ENCODE measurements around the gene PSD.
A peak's percentile ranks its signal among the peaks of the same experiment; 100 is the strongest.

Gene PSD

DNA sequence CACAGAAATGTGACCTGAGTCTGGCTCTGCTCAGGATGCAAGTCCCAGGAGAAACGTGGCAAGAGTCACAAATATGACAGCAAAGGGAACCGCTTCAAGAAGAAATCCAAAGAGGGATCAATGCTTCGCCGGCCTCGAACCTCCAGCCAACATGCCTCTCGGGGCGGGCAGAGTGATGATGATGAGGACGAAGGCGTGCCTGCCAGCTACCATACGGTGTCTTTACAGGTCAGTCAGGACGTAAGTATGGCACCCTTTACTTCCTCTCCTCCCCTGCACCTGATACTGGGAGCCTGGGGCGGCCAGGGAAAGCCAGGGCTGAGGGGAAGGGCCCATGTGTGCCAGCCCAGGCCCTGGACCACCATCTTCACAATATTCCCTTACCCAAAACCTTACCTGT lies 41.7 kb downstream of the PSD start (continued):
- TF ChIP-seq, protein P1, sequence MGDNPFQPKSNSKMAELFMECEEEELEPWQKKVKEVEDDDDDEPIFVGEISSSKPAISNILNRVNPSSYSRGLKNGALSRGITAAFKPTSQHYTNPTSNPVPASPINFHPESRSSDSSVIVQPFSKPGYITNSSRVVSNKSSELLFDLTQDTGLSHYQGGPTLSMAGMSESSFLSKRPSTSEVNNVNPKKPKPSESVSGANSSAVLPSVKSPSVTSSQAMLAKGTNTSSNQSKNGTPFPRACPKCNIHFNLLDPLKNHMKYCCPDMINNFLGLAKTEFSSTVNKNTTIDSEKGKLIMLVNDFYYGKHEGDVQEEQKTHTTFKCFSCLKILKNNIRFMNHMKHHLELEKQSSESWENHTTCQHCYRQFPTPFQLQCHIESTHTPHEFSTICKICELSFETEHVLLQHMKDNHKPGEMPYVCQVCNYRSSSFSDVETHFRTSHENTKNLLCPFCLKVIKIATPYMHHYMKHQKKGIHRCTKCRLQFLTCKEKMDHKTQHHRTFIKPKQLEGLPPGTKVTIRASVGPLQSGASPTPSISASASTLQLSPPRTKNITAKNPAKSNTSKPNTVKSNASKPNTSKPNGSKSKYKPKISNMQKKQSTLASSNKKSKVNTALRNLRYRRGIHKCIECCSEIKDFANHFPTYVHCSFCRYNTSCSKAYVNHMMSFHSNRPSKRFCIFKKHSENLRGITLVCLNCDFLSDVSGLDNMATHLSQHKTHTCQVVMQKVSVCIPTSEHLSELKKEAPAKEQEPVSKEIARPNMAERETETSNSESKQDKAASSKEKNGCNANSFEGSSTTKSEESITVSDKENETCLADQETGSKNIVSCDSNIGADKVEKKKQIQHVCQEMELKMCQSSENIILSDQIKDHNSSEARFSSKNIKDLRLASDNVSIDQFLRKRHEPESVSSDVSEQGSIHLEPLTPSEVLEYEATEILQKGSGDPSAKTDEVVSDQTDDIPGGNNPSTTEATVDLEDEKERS (tag by site-specific recombination; IDR thresholded peaks at IDR 0.05): no peak
- no peak for TF ChIP-seq ZSCAN18 (tag by site-specific recombination; IDR thresholded peaks at IDR 0.05)
- TF ChIP-seq ZNF121 (tag by site-specific recombination; IDR thresholded peaks at IDR 0.05): no peak
- TF ChIP-seq ZNF112 (tag by site-specific recombination; IDR thresholded peaks at IDR 0.05): no peak

DNA sequence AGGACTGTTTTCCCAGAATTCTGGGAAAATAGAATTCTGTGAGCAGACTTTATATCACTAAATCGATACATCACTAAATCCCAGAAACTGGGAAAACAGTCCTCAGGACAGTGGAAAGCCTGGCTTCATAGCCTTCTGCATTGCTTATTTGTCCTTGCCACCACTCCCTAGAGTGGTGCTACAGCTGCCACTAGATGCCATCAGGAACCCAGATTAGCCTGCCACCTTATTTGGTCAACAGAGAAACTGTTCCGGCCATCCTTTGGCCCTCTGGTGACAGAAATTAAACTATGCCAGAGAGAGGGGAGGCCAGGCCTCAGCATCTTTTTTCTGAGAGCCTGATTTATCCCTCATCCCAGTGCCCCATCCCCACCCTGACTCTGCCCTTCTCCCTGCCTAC lies 42.7 kb downstream of the PSD start:
- Histone ChIP-seq H3K9me3 (ENCODE audit: control insufficient read depth, insufficient read depth, low read depth, low read length) (no peaks in the 10 kb centered on the region), H3K4me3 (ENCODE audit: low read depth, low read length) (no peak overlapping the region), H3K4me1 (ENCODE audit: control insufficient read depth, insufficient read depth, low read length) (no peaks in the 10 kb centered on the region), H3K36me3 (ENCODE audit: control insufficient read depth in 2 of 2, insufficient read depth in 1 of 2, low read length in 2 of 2) (peaks cover 21 to 86% of the 10 kb centered on the region in 2 experiments), H3K27ac (ENCODE audit: extremely low read depth, low read depth, low read length) (no peak overlapping the region)
- no peak for TF ChIP-seq ZBTB20 (tag by site-specific recombination; IDR thresholded peaks at IDR 0.05)
- no peak for TF ChIP-seq BCL11B (tag by site-specific recombination; IDR thresholded peaks at IDR 0.05; ENCODE audit: low read depth)
- TF ChIP-seq AEBP2 (tag by site-specific recombination; IDR thresholded peaks at IDR 0.05; ENCODE audit: borderline replicate concordance): no peak
- TF ChIP-seq ZNF175 (tag by site-specific recombination; IDR thresholded peaks at IDR 0.05): no peak
- TF ChIP-seq ZNF266 (tag by site-specific recombination; IDR thresholded peaks at IDR 0.05; ENCODE audit: low read depth): no peak
- no peak for TF ChIP-seq ZNF658 (tag by site-specific recombination; IDR thresholded peaks at IDR 0.05)
- TF ChIP-seq ZNF416 (tag by site-specific recombination; IDR thresholded peaks at IDR 0.05): no peak
- TF ChIP-seq ZNF292 (tag by site-specific recombination; IDR thresholded peaks at IDR 0.05; ENCODE audit: borderline replicate concordance, low read depth): no peak
- CTCF ChIA-PET: interaction anchor here (0.7 to 1.9 kb wide), 4 partner anchors 18 to 146 kb away, joined by 3 to 10 read pairs (median 6); no protein-coding TSS in a partner anchor
- POLR2A ChIA-PET: no interaction called here

DNA sequence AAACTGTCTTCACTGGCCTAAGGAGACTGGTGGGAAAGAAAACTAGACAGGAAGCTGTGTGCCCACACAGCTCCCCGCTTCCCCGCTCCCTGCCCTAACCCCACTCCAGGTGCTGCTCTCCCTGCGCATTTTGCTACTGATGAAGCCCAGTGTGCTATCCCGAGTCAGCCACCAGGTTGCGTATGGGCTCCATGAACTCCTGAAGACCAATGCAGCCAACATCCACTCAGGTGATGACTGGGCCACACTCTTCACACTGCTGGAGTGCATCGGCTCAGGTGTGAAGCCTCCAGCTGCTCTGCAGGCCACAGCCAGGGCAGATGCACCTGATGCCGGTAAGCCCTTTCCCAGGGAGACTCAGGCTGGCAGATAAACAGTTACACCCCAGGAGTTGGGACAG lies 43.3 kb downstream of the PSD start:
- Histone ChIP-seq H3K4me1 (ENCODE audit: control insufficient read depth, insufficient read depth, low read length) (no peaks in the 10 kb centered on the region), H3K9me3 (ENCODE audit: control insufficient read depth, insufficient read depth, low read depth, low read length) (no peaks in the 10 kb centered on the region), H3K4me3 (ENCODE audit: low read depth, low read length) (no peak overlapping the region), H3K36me3 (ENCODE audit: control insufficient read depth in 2 of 2, insufficient read depth in 1 of 2, low read length in 2 of 2) (peaks cover 24 to 86% of the 10 kb centered on the region in 2 experiments), H3K27ac (ENCODE audit: extremely low read depth, low read depth, low read length) (no peak overlapping the region)
- ChIA-PET CTCF (interaction anchor here (0.5 to 1.9 kb wide), 5 partner anchors 11 to 222 kb away, joined by 3 to 10 read pairs (median 5); no protein-coding TSS in a partner anchor), POLR2A (interaction anchor here (1.1 kb wide), 1 partner anchor 57 kb away, joined by 7 read pairs; no protein-coding TSS in a partner anchor)
- 0 out of 2 replicates have a peak, but pooled peaks have one; percentile 21 for TF ChIP-seq CTCF (tag by site-specific recombination; IDR thresholded peaks at IDR 0.05)
- no peak for TF ChIP-seq ZNF24 (tag by site-specific recombination; IDR thresholded peaks at IDR 0.05)
- no peak for TF ChIP-seq ZNF621 (tag by site-specific recombination; IDR thresholded peaks at IDR 0.05)
- no peak for TF ChIP-seq IKZF3 (tag by site-specific recombination; IDR thresholded peaks at IDR 0.05)
- TF ChIP-seq ZSCAN18 (tag by site-specific recombination; IDR thresholded peaks at IDR 0.05): no peak
- TF ChIP-seq, protein P2, sequence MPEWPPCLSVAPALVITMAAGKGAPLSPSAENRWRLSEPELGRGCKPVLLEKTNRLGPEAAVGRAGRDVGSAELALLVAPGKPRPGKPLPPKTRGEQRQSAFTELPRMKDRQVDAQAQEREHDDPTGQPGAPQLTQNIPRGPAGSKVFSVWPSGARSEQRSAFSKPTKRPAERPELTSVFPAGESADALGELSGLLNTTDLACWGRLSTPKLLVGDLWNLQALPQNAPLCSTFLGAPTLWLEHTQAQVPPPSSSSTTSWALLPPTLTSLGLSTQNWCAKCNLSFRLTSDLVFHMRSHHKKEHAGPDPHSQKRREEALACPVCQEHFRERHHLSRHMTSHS (tag by site-specific recombination; IDR thresholded peaks at IDR 0.05): no peak
- no peak for TF ChIP-seq ZBTB48 (tag by site-specific recombination; IDR thresholded peaks at IDR 0.05)
- TF ChIP-seq ZBTB49 (tag by site-specific recombination; IDR thresholded peaks at IDR 0.05; ENCODE audit: low read depth): no peak
- TF ChIP-seq ZNF311 (tag by site-specific recombination; IDR thresholded peaks at IDR 0.05; ENCODE audit: borderline replicate concordance): no peak

Measured in HEK293 (cell line).